ENCODE measurements around the gene CEMIP2.

DNA sequence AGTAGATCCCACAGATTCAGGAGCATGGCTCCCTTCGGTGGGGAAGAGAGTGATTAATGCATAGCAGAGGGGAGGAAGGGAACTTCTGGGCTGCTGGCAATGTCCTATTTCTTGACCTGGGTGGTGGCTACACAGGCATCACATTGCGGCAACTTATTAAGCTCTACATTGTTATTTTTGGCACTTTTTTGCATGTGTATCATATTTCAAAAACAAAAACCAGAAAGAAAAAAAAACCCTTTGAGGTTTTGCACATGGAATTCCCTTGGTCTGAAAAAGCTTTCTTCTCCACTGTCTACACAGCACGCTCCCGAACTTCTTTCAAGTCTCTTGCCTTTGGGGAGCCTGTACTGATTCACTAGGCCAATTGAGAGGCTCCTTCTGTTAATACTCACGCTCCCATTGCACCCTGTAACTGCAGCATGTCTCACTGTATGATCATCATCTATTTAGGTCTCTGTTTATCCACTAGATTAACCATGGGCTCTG, 25.1 kb downstream of the CEMIP2 start:
- TF ChIP-seq, protein P1, sequence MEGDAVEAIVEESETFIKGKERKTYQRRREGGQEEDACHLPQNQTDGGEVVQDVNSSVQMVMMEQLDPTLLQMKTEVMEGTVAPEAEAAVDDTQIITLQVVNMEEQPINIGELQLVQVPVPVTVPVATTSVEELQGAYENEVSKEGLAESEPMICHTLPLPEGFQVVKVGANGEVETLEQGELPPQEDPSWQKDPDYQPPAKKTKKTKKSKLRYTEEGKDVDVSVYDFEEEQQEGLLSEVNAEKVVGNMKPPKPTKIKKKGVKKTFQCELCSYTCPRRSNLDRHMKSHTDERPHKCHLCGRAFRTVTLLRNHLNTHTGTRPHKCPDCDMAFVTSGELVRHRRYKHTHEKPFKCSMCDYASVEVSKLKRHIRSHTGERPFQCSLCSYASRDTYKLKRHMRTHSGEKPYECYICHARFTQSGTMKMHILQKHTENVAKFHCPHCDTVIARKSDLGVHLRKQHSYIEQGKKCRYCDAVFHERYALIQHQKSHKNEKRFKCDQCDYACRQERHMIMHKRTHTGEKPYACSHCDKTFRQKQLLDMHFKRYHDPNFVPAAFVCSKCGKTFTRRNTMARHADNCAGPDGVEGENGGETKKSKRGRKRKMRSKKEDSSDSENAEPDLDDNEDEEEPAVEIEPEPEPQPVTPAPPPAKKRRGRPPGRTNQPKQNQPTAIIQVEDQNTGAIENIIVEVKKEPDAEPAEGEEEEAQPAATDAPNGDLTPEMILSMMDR (IDR thresholded peaks at IDR 0.05; ENCODE audit: insufficient read depth, low read length), result no peak
- TF ChIP-seq GABPA (IDR thresholded peaks at IDR 0.05; ENCODE audit: low read depth) (no peak), POLR2AphosphoS5 (IDR thresholded peaks at IDR 0.05; ENCODE audit: low read depth) (no peak), REST (IDR thresholded peaks at IDR 0.05; ENCODE audit: insufficient replicate concordance, low read depth) (no peak), SPI1 (IDR thresholded peaks at IDR 0.05; ENCODE audit: borderline replicate concordance, low read depth) (no peak)

Measured in HL-60 (cell line).